ENCODE measurements around the gene CNPY4.

The CNPY4 gene

GRCh38 chr7:100119072-100119969 is at the start of gene CNPY4, which contains the start of gene TAF6:
Gene CNPY4 (plus strand): TSS chr7:100119634. CDS start chr7:100119745, 111 bp downstream.
Gene TAF6 (minus strand): TSS chr7:100119358. CDS start chr7:100114209, 5,149 bp downstream.
- DNase-seq (ENCODE audit: low read depth) = peak; percentile 91

- DNase-seq (ENCODE audit: low read depth) = no peak
Observed at GRCh38 chr7:100069991-100070390, 49.4 kb upstream of the CNPY4 start.

DNA sequence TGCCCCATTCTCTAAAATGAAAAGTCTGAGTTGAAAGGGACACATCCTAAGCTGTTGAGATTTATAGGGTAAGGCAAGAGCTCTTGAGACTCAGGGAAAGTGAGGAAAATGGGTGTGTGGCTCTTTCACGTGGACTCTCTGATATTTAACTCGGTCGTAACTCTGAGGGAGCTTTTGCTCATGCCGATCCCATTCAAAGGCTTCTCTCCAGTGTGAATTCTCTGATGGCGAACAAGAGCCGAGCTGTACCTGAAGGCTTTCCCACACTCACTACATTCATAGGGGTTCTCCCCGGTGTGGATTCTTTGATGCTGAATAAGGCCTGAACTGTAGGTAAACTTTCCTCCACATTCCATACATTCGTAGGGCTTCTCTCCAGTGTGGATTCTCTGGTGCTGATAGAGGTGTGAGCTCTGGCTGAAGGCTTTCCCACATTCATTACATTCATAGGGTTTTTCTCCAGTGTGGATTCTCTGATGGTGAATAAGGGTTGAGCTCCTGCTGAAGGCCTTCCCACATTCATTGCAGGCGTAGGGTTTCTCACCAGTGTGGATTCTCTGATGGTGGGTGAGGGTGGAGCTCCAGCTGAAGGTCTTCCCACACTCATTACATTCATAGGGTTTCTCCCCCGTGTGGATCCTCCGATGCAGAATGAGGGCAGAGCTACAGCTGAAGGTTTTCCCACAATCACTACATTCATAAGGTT is 48.3 kb upstream of the CNPY4 start:
- DNase-seq (ENCODE audit: low read depth) = no peak

- DNase-seq (ENCODE audit: low read depth) = no peak
Observed at GRCh38 chr7:100072462-100072861, 47.0 kb upstream of the CNPY4 start.

GRCh38 chr7:100074841-100075240 is 44.6 kb upstream of the CNPY4 start:
- DNase-seq (ENCODE audit: low read depth) = no peak

GRCh38 chr7:100075418-100075817 is 44.0 kb upstream of the CNPY4 start:
- DNase-seq (ENCODE audit: low read depth) = no peak

DNA sequence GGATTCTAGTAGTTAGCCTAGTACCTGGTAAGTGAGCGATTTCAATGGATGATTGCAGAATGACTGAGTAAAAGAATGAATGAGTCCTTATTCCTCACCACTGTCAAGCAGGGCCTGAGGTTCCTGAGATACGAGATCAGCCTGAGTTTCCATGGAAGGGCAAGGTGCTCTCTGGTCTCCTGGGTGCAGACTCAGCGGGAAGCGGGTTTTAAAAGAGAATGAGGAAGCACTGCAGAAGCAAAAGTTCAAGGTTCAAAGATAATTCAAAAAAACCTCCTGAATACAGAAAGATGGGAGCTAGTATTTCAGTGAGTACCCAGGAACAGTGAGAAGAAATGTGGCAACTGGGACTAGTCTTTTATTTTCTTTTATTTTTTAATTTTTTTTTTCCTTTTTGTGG is 42.2 kb upstream of the CNPY4 start:
- DNase-seq (ENCODE audit: low read depth) = no peak

GRCh38 chr7:100079024-100079560 is 40.3 kb upstream of the CNPY4 start:
- DNase-seq (ENCODE audit: low read depth) = no peak

DNA sequence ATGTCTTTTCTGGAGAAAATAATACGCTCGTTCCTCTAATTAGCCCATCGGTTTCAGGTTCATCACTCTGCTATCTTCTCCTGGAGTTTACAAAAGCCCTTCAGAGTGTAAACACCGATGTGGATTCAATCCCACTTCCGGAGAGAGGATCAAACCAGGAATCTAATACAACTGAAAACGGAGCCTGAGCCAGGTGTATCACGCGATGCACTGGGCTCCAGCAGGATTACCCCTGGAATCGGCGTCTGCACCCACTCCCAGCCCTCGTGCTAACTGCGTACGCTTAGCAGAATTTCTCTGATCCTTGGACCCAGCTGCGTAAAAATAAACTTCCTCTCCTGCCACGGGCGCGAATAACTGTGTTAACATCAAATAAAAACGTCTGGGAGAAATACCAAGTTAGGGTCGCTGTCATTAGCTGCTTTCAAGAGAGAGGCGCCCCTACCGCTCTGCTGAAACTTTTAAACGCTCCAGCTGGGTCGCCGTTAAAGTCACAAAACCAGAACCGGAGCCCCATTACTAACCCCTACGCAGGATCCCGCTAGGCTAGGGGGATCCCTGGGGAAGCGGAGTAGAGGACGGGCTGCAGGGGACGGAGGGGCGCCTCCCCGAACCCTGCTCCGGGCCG is 38.4 kb upstream of the CNPY4 start:
- DNase-seq (ENCODE audit: low read depth) = no peak

DNA sequence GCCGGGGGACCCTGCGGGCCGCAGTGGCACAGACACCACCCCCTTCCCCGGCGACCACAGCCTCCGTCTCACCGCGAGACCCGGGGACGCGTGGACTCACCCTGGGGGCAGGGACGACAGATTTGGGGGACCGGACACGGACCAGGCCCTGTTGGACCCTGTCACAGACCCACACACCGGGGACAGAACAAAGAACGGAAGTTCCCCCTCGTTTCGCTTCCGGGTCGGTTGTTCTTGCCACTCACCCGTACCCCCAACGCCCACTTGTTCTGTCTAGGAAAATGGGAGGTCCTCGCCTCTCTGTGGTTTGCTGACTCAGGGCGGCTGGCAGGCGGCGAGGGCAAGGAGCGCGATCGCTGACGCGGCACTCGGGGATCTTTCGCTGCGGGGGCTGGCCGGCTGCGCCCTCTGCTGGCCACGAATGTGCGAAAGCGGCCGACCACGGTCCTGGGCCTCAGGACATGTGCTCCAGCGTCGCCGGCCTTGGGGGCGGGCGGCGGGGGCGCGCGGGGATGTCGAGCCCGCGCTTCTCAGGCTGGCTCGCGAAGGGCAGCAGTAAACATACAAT is 37.8 kb upstream of the CNPY4 start, which contains the start of gene ZNF3:
Gene ZNF3 (minus strand): TSS at position 189 of the 568 bp plus-strand sequence. CDS start 4,366 bp downstream, outside the sequence.
- peak; percentile 95 for DNase-seq (ENCODE audit: low read depth)

DNA sequence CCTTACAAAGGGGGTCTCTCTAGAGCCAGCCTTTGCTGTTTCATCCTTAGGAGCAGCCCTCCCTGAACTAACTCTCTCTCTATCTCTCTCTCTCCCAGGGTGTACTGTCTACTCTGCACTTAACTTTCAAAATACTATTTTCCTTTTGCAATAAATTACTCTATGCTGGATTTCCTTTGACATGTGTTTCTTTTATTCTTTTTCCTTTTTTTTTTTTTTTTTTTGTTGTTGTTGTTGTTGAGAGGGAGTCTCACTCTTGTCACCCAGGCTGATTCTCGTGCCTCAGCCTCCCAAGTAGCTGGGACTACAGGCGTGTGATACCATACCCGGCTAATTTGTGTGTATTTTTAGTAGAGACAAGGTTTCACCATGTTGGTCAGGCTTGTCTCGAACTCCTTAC is 36.5 kb upstream of the CNPY4 start:
- DNase-seq (ENCODE audit: low read depth) = no peak

DNA sequence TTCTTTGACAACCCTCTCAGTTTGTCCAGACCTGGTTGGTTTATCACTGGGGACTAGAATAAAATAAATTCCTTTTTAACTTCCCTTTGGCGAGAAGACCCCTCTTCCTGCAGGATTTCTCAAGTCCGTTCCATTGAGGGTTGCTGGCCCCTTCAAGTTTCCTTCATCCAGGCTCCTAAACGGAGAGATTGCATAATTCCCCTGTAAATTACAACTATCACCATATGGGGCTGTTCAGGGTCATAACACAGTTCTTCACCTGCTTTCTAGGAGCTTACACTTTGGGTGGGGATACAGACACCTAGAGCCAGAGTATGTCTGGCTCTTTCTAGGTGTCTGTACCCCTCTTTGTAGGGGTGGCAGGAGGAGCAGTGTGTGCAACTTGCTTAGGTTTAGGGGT is 33.9 kb upstream of the CNPY4 start:
- DNase-seq (ENCODE audit: low read depth) = no peak

DNA sequence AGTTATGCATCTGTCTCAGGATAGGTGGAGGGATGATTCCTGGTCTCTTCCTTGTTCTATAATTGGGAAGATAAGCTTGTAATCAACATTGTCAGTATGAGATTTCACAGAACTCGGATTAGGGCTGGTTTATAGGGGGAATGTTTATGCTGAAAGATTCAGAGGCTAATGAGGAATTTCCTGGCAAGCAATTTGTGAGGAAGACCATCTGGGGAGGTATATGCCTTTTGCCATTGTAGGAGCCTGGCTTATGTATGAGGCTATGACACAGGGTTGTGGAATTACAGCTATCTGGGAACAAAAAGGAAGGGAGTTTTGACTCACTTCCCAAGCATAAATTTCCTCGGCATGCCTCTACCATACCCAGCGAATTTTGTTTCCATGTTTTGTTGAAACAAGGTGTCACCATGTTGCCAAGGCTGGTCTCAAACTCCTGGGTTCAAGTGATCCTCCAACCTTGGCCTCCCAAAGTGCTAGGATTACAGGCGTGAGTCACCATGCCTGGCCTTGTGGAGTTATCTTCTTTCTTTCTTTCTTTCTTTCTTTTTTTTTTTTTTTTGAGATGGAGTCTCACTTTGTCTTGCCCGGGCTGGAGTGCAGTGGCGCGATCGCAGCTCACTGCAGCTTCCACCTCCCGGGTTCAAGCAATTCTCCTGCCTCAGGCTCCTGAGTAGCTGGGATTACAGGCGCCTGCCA is 32.2 kb upstream of the CNPY4 start:
- DNase-seq (ENCODE audit: low read depth) = no peak

GRCh38 chr7:100088095-100088620 is 31.3 kb upstream of the CNPY4 start:
- DNase-seq (ENCODE audit: low read depth) = no peak

DNA sequence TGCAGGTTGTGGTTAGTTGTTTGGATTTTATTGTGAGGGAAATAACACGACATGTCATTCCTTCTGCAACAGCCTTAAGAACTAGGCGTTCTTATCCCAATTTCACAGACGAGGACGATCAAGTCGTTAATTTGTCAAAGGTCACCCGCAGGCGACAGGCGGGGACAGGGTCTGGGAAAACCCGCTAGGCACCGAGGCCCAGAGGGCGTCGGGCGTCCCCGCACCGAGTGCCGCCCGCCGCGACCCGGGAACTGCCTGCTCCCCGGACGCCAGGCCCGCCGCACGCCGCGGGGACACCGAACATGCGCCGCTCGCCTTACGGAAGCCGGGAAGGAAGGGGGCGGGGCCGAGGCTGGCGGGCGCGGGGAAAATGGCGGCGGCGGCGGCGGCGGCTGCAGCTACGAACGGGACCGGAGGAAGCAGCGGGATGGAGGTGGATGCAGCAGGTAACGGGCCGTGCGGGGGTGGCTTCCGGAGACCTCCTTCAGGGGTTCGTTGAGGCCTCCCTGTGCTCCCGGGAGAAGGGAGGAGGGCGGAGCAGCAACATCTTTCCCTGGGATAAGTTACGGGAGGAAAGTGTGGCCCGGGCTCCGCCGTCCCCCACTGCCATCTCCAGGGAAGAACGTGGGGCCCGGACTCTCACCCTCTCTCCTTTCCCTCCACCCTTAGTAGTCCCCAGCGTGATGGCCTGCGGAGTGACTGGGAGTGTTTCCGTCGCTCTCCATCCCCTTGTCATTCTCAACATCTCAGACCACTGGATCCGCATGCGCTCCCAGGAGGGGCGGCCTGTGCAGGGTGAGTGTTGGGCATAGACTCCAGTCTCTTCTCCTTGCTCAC is 30.6 kb upstream of the CNPY4 start, which contains the start of gene COPS6:
Gene COPS6 (plus strand): TSS at position 349 of the 837 bp plus-strand sequence. CDS start 22 bp downstream, at position 371.
- DNase-seq (ENCODE audit: low read depth) = peak; percentile 67

DNA sequence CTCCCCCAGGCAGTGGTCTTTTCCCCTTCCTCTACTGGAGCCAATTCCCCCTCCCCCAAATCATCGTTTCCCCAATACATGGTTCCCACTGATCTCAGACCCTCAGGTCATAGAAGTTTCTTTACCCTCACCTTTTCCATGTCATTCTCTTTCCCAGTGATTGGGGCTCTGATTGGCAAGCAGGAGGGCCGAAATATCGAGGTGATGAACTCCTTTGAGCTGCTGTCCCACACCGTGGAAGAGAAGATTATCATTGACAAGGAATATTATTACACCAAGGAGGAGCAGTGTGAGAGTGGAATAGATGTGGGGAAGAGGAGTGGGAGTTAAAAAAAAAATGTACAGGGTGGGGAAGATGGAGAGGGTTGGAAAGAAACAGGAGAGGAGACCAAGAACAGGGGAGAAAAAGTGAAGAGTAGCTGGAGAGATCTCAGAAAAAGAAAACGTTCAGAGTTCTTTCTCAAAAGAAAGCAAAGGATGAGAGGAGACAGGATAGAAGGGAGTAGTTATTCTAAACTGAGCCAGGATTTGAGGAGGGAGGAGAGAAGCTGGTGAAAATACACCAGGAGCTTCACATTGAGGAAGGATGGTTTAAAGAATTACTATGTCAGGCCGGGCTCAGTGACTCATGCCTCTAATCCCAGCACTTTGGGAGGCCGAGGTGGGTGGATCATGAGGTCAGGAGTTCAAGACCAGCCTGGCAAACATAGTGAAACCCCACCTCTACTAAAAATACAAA is 29.8 kb upstream of the CNPY4 start:
- no peak for DNase-seq (ENCODE audit: low read depth)

GRCh38 chr7:100090527-100091410 is 28.7 kb upstream of the CNPY4 start:
- no peak for DNase-seq (ENCODE audit: low read depth)
